ENCODE data around the gene SMPD3. TPM values are rescaled to one million over a fixed set of nuclear protein-coding genes. Genes with fewer than 3 reads are reported as not detected.

SMPD3 gene
- total RNA-seq, 1 donor, result 2.6 TPM

- H3K4me3 ChIP-seq (ENCODE audit: low read length), result no peak overlapping the region
- H3K9me3 ChIP-seq (ENCODE audit: low read depth, low read length), result no peaks in the 10 kb centered on the region
- H3K4me1 ChIP-seq (ENCODE audit: insufficient read depth, low read length), result peaks cover 36% of the 10 kb centered on the region
- H3K27me3 ChIP-seq (ENCODE audit: insufficient read depth, low read length), result no peaks in the 10 kb centered on the region
These were observed 77.6 kb downstream of the SMPD3 start for GRCh38 chr16:68370581-68371275.

GRCh38 chr16:68369697-68370580 is 78.4 kb downstream of the SMPD3 start:
- Histone ChIP-seq H3K4me3 (ENCODE audit: low read length) (no peak overlapping the region), H3K27me3 (ENCODE audit: insufficient read depth, low read length) (no peaks in the 10 kb centered on the region), H3K4me1 (ENCODE audit: insufficient read depth, low read length) (peaks cover 44% of the 10 kb centered on the region), H3K9me3 (ENCODE audit: low read depth, low read length) (no peaks in the 10 kb centered on the region)

- H3K27me3 ChIP-seq (ENCODE audit: insufficient read depth, low read length), result no peaks in the 10 kb centered on the region
- H3K4me1 ChIP-seq (ENCODE audit: insufficient read depth, low read length), result peaks cover 48% of the 10 kb centered on the region
- no peak overlapping the region for H3K4me3 ChIP-seq (ENCODE audit: low read length)
- no peaks in the 10 kb centered on the region for H3K9me3 ChIP-seq (ENCODE audit: low read depth, low read length)
These were observed 79.1 kb downstream of the SMPD3 start for GRCh38 chr16:68369168-68369567.

GRCh38 chr16:68368301-68368888 is 79.9 kb downstream of the SMPD3 start:
- no peaks in the 10 kb centered on the region for H3K9me3 ChIP-seq (ENCODE audit: low read depth, low read length)
- no peak overlapping the region for H3K4me3 ChIP-seq (ENCODE audit: low read length)
- no peaks in the 10 kb centered on the region for H3K27me3 ChIP-seq (ENCODE audit: insufficient read depth, low read length)
- peaks cover 48% of the 10 kb centered on the region for H3K4me1 ChIP-seq (ENCODE audit: insufficient read depth, low read length)

GRCh38 chr16:68367891-68368290 is 80.4 kb downstream of the SMPD3 start:
- H3K4me1 ChIP-seq (ENCODE audit: insufficient read depth, low read length), result peaks cover 48% of the 10 kb centered on the region
- H3K4me3 ChIP-seq (ENCODE audit: low read length), result no peak overlapping the region
- no peaks in the 10 kb centered on the region for H3K27me3 ChIP-seq (ENCODE audit: insufficient read depth, low read length)

GRCh38 chr16:68367440-68367839 is 80.9 kb downstream of the SMPD3 start:
- Histone ChIP-seq H3K27me3 (ENCODE audit: insufficient read depth, low read length) (no peaks in the 10 kb centered on the region), H3K9me3 (ENCODE audit: low read depth, low read length) (no peaks in the 10 kb centered on the region), H3K4me1 (ENCODE audit: insufficient read depth, low read length) (peaks cover 48% of the 10 kb centered on the region), H3K4me3 (ENCODE audit: low read length) (no peak overlapping the region)

More at GRCh38 chr16:68367891-68368290, 80.4 kb downstream of the SMPD3 start:
- H3K9me3 ChIP-seq (ENCODE audit: low read depth, low read length), result no peaks in the 10 kb centered on the region

- H3K4me1 ChIP-seq (ENCODE audit: insufficient read depth, low read length), result peaks cover 48% of the 10 kb centered on the region
These were observed 81.3 kb downstream of the SMPD3 start for GRCh38 chr16:68367030-68367429.

GRCh38 chr16:68366062-68366461 is 82.2 kb downstream of the SMPD3 start:
- Histone ChIP-seq H3K4me1 (ENCODE audit: insufficient read depth, low read length) (peaks cover 40% of the 10 kb centered on the region), H3K9me3 (ENCODE audit: low read depth, low read length) (no peaks in the 10 kb centered on the region), H3K27me3 (ENCODE audit: insufficient read depth, low read length) (no peaks in the 10 kb centered on the region), H3K4me3 (ENCODE audit: low read length) (no peak overlapping the region)

More at GRCh38 chr16:68367030-68367429, 81.3 kb downstream of the SMPD3 start:
- Histone ChIP-seq H3K9me3 (ENCODE audit: low read depth, low read length) (no peaks in the 10 kb centered on the region), H3K4me3 (ENCODE audit: low read length) (no peak overlapping the region), H3K27me3 (ENCODE audit: insufficient read depth, low read length) (no peaks in the 10 kb centered on the region)

- Histone ChIP-seq H3K4me1 (ENCODE audit: insufficient read depth, low read length) (peaks cover 32% of the 10 kb centered on the region), H3K27me3 (ENCODE audit: insufficient read depth, low read length) (no peaks in the 10 kb centered on the region), H3K4me3 (ENCODE audit: low read length) (no peak overlapping the region), H3K9me3 (ENCODE audit: low read depth, low read length) (no peaks in the 10 kb centered on the region)
These were observed 83.0 kb downstream of the SMPD3 start for GRCh38 chr16:68365167-68365817.

- no peaks in the 10 kb centered on the region for H3K9me3 ChIP-seq (ENCODE audit: low read depth, low read length)
- H3K4me3 ChIP-seq (ENCODE audit: low read length), result no peak overlapping the region
- peaks cover 25% of the 10 kb centered on the region for H3K4me1 ChIP-seq (ENCODE audit: insufficient read depth, low read length)
- H3K27me3 ChIP-seq (ENCODE audit: insufficient read depth, low read length), result no peaks in the 10 kb centered on the region
These were observed 83.7 kb downstream of the SMPD3 start for GRCh38 chr16:68364561-68364998.

GRCh38 chr16:68363658-68364521 is 84.4 kb downstream of the SMPD3 start:
- Histone ChIP-seq H3K4me1 (ENCODE audit: insufficient read depth, low read length) (peaks cover 22% of the 10 kb centered on the region), H3K4me3 (ENCODE audit: low read length) (no peak overlapping the region), H3K9me3 (ENCODE audit: low read depth, low read length) (no peaks in the 10 kb centered on the region), H3K27me3 (ENCODE audit: insufficient read depth, low read length) (no peaks in the 10 kb centered on the region)

- peaks cover 16% of the 10 kb centered on the region for H3K4me1 ChIP-seq (ENCODE audit: insufficient read depth, low read length)
- H3K27me3 ChIP-seq (ENCODE audit: insufficient read depth, low read length), result no peaks in the 10 kb centered on the region
- H3K9me3 ChIP-seq (ENCODE audit: low read depth, low read length), result no peaks in the 10 kb centered on the region
- H3K4me3 ChIP-seq (ENCODE audit: low read length), result no peak overlapping the region
These were observed 85.2 kb downstream of the SMPD3 start for GRCh38 chr16:68362947-68363657.

- H3K4me1 ChIP-seq (ENCODE audit: insufficient read depth, low read length), result peaks cover 20% of the 10 kb centered on the region
- no peaks in the 10 kb centered on the region for H3K9me3 ChIP-seq (ENCODE audit: low read depth, low read length)
- no peak overlapping the region for H3K4me3 ChIP-seq (ENCODE audit: low read length)
- no peaks in the 10 kb centered on the region for H3K27me3 ChIP-seq (ENCODE audit: insufficient read depth, low read length)
These were observed 85.9 kb downstream of the SMPD3 start for GRCh38 chr16:68362262-68362913.
